Epithelial cell of prostate (primary cell): ENCODE measurements around the gene STAT6.
"Not testable (repeated sequence)": the region's sequence is repeated elsewhere in the genome, so short reads cannot be mapped to it uniquely, and the experiment has no call there.

ENCODE experiments used
- DNase-seq: peaks from one replicate; pipeline ENCODE4 v3.0.0-alpha.2; 2011; ENCODE audit warnings: low read depth, low spot score
- H3K27ac ChIP-seq: fragments of 450-650 bp; 2 replicates; pipeline ENCODE4 v1.5.1; 2017; ENCODE audit warnings: mild to moderate bottlenecking

STAT6 gene

GRCh38 chr12:57127726-57128518 lies 16.8 kb upstream of the STAT6 start, which contains the start of gene LRP1:
TSS of gene LRP1 (plus strand) at chr12:57128483. CDS start at chr12:57128965, 482 bp downstream.
- H3K27ac ChIP-seq: peak within 1 kb of the TSS; percentile 70
- DNase-seq: no peak

GRCh38 chr12:57127101-57127725 lies 16.1 kb upstream of the STAT6 start:
- peak overlapping the region; percentile 70 for H3K27ac ChIP-seq
- no peak for DNase-seq

- H3K27ac ChIP-seq: peak overlapping the region; percentile 70
- DNase-seq: no peak
Measured at GRCh38 chr12:57126561-57126960, 15.4 kb upstream of the STAT6 start.

GRCh38 chr12:57126061-57126460 lies 14.9 kb upstream of the STAT6 start:
- DNase-seq: no peak

GRCh38 chr12:57124261-57124877 lies 13.2 kb upstream of the STAT6 start:
- no peak for DNase-seq
- H3K27ac ChIP-seq: no peak overlapping the region

More at GRCh38 chr12:57126061-57126460, 14.9 kb upstream of the STAT6 start:
- H3K27ac ChIP-seq: no peak overlapping the region

- DNase-seq: no peak
- no peak overlapping the region for H3K27ac ChIP-seq
Measured at GRCh38 chr12:57123813-57124212, 12.7 kb upstream of the STAT6 start.

- not testable (repeated sequence) for DNase-seq, H3K27ac ChIP-seq
Measured at GRCh38 chr12:57120718-57121117, 9.6 kb upstream of the STAT6 start.

- DNase-seq: no peak
- H3K27ac ChIP-seq: peak overlapping the region; percentile 78
Measured at GRCh38 chr12:57119294-57120085, 8.3 kb upstream of the STAT6 start.

- no peak for DNase-seq
- peak overlapping the region; percentile 78 for H3K27ac ChIP-seq
Measured at GRCh38 chr12:57118711-57119271, 7.6 kb upstream of the STAT6 start.

GRCh38 chr12:57116580-57117281 lies 5.6 kb upstream of the STAT6 start:
- H3K27ac ChIP-seq: no peak overlapping the region

GRCh38 chr12:57112492-57113294 lies 1.5 kb upstream of the STAT6 start:
- no peak for DNase-seq
- peak overlapping the region; percentile 99 for H3K27ac ChIP-seq

More at GRCh38 chr12:57116580-57117281, 5.6 kb upstream of the STAT6 start:
- no peak for DNase-seq

GRCh38 chr12:57110104-57111030 lies 795 bp downstream of the STAT6 start:
- DNase-seq: no peak

GRCh38 chr12:57109207-57110103 lies 1.7 kb downstream of the STAT6 start:
- no peak for DNase-seq
- H3K27ac ChIP-seq: peak overlapping the region; percentile 99

More at GRCh38 chr12:57110104-57111030, 795 bp downstream of the STAT6 start:
- H3K27ac ChIP-seq: peak overlapping the region; percentile 99

GRCh38 chr12:57107456-57108155 lies 3.6 kb downstream of the STAT6 start:
- H3K27ac ChIP-seq: no peak overlapping the region
- DNase-seq: no peak

GRCh38 chr12:57106021-57106708 lies 5.0 kb downstream of the STAT6 start:
- no peak for DNase-seq
- no peak overlapping the region for H3K27ac ChIP-seq
